Stimulated activated CD8-positive, alpha-beta memory T cell treated with anti-CD3 and anti-CD28 coated beads, Interleukin-4, amount 100 ng/mL, for 1 hour (primary cell): ENCODE measurements around the gene ATP2A1.
"Not testable (repeated sequence)": the region's sequence is repeated elsewhere in the genome, so short reads cannot be mapped to it uniquely, and the experiment has no call there.

Source experiments
- DNase-seq, 2 donors: peaks; one replicate each; pipeline ENCODE4 v3.0.0-alpha.2; 2020; ENCODE audit warnings: low read depth in 2 of 2, low spot score in 1 of 2

Gene ATP2A1

DNA sequence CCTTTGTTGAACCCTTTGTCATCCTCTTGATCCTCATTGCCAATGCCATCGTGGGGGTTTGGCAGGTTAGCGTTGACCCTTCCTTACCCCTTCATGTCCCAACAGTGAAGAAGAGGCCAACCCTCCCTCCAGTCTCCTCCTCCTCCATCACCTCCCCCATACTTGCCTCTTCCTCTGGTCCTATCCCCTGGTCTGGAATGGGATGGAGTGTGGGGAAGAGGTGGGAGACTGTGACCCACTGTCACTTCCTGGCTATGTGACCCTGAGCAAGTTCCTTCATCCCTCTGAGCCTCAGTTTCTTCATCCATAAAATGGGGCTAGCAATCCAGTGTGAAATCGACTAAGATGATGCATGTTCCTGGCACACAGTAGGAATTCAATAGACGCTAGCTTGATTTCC, 2.7 kb downstream of the ATP2A1 start:
- no peak for DNase-seq

DNA sequence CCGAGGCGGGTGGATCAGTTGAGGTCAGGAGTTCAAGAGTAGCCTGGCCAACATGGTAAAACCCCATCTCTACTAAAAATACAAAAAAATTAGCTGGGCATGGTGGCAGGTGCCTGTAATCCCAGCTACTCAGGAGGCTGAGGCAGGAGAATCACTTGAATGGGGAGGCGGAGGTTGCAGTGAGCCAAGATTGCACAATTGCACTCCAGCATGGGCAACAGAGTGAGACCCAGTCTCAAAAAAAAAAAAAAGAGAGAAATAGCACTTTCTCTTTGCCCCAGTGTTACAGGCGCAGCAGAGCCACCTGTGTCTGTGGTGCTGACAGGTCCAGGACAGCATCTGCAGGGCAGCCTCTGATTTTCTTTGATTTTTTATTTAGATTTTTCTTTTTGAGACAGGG, 3.3 kb downstream of the ATP2A1 start:
- not testable (repeated sequence) for DNase-seq

DNA sequence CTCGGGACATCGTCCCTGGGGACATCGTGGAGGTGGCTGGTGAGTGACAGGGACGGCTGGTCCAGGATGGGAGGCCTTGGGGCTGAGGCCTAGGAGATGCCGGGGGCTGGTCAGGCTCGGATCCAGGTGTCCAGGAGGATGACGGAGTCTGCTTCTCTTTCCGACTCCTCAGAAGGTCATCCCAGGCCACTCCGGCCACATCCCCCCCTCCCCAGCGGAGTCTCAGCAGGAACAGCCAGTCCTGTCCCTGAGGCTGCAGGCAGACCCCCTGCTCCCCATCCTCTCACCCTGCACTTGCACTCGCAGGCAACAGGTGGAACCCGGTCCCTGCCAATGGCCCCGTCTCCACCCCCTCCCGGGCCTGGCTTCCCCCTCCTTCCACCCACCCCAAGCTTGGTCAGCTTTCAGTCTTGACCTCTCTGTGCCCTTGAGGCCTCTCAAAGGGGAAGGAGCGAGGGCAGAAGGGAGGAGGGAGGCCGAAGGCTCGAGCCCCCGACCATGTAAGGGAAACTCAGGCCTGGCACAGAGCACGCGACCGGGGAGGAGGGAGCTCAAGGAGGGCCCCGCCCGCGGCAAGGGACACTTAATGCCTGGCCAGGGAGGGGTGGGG, 4.4 kb downstream of the ATP2A1 start:
- no peak for DNase-seq

DNA sequence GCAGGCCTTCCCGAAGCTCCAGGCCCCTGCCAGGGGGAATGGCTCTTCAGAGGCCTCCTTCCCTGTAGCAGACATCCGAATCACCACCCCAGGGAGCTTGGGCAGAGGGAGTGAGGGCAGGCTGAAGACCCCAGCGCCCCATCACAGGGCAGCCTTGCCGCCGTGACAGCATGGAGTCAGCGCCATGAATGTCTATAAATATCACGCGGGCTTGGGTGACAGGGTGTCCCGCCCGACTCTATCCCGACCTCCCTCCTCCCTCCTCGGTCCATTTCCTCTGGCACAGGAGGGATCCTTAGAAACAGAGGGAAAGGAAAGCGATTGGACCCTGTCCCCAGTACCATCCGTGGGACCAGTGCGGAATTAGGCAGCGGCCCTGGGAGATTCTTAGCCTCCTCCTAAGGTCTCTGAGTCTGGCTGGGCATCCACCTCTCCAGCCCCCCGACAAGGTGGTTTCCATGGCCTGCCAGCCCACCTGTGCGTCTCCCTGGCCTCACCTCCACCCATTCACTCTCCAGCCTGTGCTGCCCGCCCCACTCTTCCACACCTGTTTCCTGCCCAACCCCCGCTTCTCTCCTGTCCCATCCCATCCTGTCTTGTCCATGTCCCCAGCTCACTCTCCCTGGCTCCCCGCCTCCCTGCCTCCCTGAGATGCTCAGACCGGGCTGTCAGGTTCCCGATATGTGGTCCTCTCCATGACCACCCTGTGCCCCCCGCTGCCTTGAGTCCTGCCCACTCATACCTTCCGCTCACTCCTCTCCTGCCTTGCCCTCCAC, 5.1 kb downstream of the ATP2A1 start:
- no peak for DNase-seq

DNA sequence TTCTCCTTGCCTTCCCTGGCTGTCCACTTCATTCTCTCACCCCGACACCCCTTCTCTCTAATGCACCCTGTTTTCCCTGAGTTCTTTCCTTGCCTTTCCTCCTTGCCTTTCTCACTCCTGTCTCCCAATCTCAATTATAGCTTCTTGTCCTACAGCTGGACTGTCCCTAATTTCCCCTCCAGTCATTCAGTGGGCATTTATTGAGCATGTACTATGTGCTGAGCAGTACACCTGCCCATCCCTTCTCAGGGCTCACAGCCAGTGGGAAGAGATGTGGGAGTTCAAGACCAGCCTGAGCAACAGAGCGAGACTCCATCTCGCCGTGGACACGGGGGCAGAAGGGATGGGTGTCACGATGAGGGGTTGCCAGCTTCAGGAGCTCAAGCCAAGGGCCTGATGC, 5.8 kb downstream of the ATP2A1 start:
- no peak for DNase-seq

DNA sequence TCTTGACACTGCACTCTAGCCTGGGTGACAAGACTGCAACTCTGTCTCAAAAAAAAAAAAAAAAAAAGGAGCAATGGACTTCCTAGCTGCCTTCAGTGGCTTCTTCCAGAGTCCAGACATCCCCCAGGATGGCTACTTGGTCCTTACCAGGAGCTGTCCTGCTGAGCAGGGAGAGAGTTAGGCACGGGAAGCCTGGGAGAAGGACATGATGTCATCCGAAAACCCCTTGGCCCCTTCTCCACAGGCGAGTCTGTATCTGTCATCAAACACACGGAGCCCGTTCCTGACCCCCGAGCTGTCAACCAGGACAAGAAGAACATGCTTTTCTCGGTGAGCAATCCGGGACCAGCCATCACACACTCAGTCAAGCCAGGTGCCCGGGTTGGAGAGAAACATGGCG, 8.7 kb downstream of the ATP2A1 start:
- no peak for DNase-seq

DNA sequence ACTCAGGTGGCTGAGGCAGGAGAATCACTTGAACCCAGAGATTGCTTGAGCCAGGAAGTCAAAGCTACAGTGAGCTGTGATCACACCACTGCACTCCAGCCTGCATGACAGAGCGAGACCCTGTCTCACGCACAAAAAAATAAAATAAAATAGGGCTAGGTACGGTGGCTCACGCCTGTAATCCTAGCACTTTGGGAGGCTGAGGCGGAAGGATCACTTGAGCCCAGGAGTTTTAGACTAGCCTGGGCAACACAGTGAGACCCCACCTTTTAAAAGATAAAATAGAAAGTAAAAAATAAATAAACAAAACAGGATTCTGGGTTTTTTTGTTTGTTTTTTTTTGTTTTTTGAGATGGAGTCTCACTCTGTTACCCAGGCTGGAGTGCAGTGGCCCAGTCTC, 12.1 kb downstream of the ATP2A1 start:
- not testable (repeated sequence) for DNase-seq

DNA sequence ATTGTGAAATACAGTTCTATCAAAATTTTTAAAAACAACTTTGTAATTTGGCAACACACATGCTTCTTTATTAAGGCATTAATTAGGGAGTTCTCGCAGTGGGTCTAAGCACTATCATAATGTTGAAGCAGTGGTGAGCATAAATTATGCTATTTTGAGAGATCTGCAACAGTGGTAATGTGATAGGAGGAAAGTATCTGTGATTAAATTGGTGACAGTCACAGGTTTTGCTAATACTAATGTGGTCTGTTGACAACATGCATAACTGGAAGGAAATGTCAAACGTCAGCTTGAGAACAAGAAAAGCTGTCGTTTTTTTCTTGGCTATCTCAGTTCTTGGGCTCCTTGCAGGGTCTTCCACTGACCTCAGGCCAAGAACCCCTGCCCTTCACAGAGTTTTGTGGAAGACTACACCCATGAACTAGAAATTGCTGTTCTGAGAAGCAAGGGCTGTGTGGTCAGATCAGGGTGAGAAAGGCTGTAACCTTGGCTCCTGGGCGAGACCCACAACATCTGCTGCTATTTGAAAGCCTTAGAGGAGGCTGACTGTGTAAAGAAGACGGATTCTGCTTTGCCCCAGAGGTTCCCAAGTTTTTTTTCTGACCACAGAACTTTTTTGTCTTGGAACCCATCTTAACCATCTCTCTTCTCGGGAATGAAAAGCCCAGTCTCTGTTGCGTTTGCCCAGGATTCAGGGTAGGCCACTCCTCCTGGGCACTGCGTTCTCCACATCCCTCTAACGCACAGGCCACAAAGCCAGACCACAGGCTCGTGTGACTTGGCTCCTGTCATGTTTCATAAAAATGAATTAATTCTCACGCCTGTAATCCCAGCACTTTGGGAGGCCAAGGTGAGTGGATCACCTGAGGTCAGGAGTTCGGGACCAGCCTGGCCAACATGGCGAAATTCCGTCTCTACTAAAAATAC, 13.9 kb downstream of the ATP2A1 start:
- no peak for DNase-seq

DNA sequence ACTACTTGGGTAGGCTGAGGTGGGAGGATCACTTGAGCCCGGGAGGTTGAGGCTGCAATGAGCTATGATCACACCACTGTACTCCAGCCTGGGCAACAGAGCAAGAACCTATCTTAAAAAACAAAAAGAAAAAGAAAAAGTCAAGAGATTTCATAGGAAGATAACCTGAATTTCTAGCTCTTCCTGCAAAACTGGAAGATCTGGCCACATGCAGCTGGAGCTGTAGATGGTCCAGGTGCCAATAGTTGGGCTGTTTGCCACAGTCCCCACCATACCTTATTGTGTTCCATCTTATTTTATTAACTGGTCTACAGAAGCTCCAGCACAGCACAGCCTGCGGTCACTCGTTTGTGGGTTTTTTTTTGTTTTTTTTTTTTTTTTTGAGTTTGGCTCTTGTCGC, 15.0 kb downstream of the ATP2A1 start:
- no peak for DNase-seq

DNA sequence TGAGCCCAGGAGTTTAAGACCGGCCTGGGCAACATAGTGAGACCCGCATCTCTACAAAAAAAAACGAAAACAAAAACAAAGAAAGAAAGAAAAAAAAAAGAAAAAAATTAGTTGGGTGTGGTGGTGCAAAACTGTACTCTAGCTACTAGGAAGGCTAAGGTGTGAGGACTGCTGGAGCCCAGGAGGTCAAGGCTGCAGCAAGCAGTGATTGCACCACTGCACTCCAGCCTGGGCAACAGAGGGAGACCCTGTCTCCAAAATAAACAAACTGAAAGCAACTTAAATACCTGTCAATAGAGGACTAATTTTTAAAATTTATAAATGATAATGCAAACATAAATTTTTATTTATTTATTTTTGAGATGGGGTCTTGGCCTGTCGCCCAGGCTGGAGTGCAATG, 17.3 kb downstream of the ATP2A1 start:
- DNase-seq, result no peak

DNA sequence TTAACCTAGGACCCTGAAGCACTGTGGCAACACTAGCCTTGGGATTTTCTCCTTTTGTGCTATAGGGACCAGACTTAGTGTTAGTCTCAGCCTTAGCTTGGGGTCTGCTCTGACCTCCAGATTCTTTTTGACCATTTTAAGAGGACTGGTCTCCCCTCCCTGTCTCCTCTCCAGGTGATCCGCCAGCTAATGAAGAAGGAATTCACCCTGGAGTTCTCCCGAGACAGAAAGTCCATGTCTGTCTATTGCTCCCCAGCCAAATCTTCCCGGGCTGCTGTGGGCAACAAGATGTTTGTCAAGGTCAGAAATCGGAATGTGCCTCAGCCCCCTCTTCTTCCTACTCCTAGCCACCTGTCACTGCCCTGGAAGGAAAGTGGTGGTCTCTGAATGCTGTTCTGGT, 19.5 kb downstream of the ATP2A1 start:
- DNase-seq, result no peak

DNA sequence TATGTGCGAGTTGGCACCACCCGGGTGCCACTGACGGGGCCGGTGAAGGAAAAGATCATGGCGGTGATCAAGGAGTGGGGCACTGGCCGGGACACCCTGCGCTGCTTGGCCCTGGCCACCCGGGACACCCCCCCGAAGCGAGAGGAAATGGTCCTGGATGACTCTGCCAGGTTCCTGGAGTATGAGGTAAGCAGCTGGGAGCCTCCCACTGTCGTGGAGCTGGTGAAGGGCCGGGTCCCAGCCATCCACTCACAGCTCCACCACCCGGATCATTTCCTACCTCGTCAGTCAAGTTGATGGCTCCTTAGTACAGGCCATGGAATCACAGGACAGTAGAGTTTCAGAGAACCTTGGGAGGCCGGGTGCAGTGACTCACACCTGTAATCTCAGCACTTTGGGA, 20.0 kb downstream of the ATP2A1 start:
- DNase-seq, result no peak

DNA sequence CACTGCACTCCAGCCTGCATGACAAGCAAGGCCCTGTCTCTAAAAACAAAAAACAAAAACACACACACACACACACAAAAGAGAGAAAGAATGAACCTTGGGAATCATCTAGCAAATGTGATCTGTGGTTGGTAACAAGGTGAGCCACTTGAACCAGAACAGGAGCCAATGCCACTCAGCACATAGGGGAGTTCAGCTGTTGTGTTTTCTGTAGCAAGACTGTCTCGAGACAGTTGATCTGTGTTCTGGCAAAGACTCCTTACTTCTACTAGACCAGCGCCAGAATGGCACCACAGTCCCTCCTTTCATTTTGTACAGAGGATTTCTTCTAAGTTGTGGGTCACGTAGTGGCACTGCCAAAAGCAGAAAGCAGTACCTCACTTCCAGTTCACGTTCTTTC, 20.7 kb downstream of the ATP2A1 start:
- no peak for DNase-seq

DNA sequence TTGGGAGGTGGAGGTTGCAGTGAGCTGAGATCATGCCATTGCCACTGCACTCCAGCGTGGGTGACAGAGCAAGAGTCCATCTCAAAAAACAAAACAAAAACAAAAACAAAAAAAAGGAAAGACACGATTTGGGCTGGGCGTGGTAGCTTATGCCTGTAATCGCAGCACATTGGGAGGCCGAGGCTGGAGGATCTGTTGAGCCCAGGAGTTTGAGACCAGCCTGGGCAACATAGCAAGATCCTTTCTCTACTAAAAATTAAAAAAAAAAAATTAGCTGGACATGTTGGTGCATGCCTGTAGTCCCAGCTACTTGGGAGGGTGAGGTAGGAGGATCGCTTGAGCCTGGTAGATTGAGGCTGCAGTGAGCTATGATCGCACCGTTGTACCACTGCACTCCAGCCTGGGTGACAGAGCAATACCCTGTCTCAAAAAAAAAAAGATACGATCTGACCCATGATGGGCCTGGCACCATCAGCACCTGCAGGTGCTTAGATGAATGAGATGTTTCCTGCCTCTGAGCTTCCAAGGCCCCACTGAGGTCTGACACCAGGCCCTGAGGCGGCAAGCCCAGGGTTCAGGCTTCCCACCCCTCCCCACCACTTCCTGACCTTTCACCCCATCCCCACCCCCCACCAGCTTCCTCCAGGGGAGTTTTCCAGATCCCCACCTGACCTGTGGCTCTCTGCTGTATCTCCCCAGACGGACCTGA, 21.7 kb downstream of the ATP2A1 start:
- no peak for DNase-seq

DNA sequence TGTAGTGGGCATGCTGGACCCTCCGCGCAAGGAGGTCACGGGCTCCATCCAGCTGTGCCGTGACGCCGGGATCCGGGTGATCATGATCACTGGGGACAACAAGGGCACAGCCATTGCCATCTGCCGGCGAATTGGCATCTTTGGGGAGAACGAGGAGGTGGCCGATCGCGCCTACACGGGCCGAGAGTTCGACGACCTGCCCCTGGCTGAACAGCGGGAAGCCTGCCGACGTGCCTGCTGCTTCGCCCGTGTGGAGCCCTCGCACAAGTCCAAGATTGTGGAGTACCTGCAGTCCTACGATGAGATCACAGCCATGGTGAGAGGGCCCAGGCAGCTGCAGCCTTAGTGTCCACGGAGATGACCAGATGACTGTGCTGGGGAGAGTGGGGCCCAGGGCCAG, 22.3 kb downstream of the ATP2A1 start:
- DNase-seq, result no peak

DNA sequence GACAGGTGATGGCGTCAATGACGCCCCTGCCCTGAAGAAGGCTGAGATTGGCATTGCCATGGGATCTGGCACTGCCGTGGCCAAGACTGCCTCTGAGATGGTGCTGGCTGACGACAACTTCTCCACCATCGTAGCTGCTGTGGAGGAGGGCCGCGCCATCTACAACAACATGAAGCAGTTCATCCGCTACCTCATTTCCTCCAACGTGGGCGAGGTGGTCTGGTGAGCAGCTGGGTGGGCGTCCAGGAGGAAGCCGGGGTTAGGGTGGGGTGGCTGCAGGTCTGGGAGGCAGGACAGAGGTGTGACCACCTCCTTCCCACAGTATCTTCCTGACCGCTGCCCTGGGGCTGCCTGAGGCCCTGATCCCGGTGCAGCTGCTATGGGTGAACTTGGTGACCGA, 23.6 kb downstream of the ATP2A1 start:
- no peak for DNase-seq

DNA sequence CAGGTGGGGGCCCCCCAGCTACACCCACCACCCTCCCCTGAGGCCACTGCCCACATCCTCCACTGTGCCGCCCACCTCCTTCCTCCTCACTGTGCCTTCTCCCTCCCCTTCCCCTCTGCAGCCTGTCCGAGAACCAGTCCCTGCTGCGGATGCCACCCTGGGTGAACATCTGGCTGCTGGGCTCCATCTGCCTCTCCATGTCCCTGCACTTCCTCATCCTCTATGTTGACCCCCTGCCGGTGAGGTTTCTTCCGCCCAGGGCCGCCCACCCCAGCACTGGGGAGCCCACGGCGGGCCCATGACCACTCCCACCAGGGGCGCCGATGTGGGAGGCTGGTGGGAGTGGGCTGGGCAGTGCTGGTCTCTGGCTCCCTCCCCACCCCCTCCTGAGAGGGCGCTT, 24.6 kb downstream of the ATP2A1 start:
- DNase-seq, result no peak

DNA sequence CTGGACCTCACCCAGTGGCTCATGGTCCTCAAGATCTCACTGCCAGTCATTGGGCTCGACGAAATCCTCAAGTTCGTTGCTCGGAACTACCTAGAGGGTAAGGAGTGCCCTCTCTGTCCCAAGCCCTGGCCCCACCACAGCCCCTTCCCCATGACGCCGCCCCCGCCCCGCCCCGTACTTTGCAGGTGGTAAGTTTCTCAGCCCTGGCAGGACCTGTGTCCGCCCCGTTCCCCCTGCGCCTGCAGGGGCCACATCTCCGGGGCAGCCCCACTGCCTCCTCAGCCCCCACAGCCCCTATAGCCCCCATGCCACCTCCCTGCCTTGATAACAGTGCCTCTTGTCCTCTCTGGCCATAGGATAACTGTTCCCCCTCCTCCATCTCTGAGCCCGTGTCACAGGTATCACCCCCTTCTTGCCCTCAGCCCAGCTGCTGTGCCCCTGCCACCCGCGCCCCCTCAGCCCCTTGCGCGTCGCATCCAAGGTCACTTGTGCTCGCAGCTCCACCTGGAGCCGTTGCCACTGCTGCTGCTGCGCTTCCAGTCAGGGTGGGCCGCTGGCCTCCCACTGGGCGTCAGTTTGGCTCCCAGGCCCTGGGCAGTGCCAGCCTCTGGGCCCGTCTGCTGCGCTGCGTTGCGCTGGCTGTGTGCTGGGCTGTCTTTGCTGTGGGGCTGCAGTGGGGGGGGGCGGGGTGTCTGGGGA, 25.2 kb downstream of the ATP2A1 start:
- DNase-seq, result no peak

DNA sequence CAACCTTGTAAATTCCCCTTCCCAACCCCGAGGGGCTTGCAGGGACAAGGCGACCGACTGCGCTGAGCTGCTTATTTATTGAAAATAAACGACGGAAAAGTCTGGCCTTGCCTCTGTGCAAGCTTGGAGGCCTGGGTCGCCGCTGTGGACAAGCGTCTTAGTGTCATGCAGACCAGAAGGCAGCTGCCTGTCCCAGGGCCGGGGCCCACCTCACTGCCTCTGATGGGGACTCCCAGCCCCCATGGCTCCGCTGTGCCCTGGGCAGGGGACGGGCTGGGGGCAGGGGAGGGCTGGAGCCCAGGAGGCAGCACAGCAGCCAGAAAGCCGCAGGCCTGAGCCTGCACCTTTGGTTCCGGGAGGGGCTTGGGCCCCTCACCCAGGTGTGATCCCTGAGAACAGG, 26.1 kb downstream of the ATP2A1 start:
- no peak for DNase-seq

DNA sequence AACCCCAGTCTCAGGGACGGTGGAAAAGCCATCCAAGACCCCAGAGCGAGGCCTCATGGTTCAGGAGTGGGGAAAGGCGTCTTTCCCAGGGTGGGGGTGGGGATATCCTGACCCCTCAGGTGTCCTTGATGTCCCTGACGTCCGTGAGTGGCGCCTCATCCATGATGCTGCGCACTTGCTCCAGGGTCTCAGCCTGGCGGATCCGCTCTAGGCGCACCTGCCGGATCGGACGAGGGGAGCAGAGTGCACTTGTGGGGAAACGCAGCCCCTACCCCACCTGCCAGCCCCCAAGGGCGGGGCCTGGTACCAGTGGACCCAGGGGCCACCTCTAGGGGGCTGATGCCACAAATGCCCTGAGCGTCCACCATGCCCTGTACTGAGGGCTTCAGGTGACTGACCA, 26.5 kb downstream of the ATP2A1 start:
- no peak for DNase-seq

DNA sequence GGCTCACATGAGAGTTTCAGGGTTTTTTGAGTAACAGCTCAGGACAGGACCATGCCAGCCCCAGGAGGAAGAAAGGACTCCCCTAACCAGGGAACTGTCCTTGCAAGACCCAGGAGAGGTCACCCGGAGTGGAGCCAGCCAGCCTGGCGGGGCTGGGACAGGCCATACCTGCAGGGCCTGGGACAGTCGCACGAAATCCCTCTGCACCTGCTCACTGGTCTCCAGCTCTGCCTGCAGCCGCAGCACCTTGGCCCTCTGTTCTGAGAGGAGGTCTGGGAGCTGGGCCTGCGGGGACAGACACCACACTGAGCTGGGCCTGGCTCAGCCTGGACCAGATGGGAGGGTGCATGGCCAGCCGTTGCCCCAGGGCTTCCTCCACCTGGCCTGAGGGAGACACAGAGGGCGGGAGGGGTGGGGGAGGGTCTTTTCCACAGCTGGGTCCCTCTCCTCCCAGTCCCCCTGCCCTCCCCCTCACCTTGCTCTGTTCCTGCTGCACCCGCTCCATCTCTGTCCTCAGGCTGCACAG, 27.0 kb downstream of the ATP2A1 start:
- DNase-seq, result no peak
